Activated T-cell treated with anti-CD3 and anti-CD28 coated beads for 48 hours (primary cell): ENCODE results near the gene ATF1.

ENCODE experiments used
- DNase-seq: peaks from one replicate; pipeline ENCODE4 v3.0.0-alpha.2; 2020; ENCODE audit warnings: low read depth

The ATF1 gene

GRCh38 chr12:50763639-50764285 lies at the start of gene ATF1:
Gene ATF1 (plus strand): TSS chr12:50764101. CDS start chr12:50780146, 16,045 bp downstream.
- peak; percentile 91 for DNase-seq

DNA sequence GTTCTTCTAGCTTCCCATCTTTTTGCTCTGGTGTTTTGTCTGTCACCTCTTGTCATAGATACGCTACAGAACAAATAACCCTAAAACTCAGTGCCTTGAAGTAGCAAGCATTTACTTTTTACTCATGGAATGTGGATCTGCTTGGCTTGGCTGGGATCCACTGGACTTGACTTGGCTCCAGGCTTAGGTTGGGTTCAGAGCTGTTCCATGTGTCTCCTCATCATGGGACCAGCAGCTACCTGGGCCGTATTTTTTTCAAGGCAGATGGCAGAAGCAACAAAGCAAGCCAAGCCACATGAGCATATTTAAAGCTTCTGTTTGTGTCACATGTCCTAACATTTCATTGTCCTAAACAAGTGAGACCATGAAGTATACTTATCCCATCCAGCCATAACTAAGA lies 48.7 kb upstream of the ATF1 start:
- no peak for DNase-seq

- DNase-seq: no peak
These were observed 45.1 kb upstream of the ATF1 start for GRCh38 chr12:50718760-50719159.

GRCh38 chr12:50720085-50720484 lies 43.8 kb upstream of the ATF1 start:
- no peak for DNase-seq

GRCh38 chr12:50720501-50720900 lies 43.4 kb upstream of the ATF1 start:
- DNase-seq: no peak

- no peak for DNase-seq
These were observed 40.0 kb upstream of the ATF1 start for GRCh38 chr12:50723865-50724264.

GRCh38 chr12:50725011-50725942 lies 38.6 kb upstream of the ATF1 start:
- no peak for DNase-seq

DNA sequence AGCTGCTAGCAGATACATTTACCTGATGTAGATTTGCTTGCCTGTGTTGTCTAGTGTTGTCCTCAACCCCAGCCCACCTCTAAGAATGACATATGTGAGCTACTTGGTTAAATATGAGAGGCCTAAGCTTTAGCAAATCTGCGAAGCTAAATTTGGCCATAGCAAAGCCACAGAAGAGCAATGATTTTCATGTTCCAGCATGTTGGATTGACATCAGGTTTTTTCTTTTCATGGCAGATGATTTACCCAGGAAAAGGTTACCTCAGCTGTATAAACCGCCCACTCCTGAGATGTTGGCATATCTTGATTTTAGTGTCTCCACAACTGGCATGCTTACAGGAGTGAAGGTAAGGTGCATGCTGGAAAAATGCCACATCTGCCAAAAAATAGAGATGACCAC lies 36.4 kb upstream of the ATF1 start:
- no peak for DNase-seq

DNA sequence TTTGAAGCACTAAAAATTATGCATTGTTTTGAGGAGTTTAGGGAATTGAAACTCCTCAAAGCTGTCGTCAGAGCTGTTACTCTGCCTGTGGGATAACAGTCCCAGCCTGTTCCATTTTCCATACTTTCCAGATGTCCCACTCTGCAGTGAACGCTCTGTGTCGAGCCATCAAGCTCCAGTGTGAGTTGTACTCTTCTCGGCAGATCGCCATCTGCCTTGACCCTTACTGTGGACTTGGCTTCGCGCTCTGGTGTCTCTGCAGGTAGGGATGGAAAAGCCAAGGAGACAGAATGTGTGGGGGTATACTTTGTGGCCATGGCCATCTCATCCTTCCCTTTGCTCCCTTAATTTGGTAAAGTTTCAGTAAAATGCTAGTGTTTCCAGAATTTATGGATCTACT lies 35.5 kb upstream of the ATF1 start:
- DNase-seq: no peak

GRCh38 chr12:50728841-50729240 lies 35.1 kb upstream of the ATF1 start:
- no peak for DNase-seq

DNA sequence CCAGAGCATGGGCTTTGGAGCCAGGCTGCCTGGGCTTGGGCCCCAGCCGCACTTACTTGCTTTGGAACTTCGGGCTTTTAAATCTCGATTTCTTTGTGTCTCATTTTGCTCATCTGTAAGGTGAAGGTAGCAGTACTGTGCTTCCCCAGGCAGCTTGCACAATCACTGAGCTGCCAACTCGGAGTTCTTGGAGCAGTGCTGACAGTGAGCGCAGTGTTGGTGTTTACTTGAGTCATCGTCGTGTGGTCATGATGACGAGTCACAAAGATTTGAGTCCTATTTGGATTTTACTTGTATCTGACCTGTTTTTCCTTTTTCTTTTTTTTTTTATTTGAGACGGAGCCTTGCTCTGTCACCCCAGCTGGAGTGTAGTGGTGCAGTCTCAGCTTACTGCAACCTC lies 31.3 kb upstream of the ATF1 start:
- DNase-seq: no peak

DNA sequence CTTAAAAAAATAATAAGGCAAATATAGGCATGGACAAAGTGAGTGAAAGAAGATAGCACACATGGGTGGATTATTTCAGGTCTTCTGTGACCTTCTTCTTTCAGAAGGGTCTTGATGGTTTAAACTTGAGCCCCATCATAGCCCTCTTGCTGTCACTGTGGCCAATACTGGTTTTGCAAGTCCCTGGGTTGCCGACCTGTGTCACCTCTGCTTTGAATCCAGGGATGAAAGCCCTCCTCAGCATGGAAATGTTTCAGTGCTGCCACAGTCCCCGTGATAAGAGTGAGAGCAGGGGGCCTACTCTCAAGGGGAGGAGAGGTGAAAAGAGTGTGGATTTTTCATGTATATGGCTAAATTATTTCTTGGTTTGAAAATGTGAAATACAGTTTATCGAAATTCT lies 30.2 kb upstream of the ATF1 start:
- DNase-seq: no peak

DNA sequence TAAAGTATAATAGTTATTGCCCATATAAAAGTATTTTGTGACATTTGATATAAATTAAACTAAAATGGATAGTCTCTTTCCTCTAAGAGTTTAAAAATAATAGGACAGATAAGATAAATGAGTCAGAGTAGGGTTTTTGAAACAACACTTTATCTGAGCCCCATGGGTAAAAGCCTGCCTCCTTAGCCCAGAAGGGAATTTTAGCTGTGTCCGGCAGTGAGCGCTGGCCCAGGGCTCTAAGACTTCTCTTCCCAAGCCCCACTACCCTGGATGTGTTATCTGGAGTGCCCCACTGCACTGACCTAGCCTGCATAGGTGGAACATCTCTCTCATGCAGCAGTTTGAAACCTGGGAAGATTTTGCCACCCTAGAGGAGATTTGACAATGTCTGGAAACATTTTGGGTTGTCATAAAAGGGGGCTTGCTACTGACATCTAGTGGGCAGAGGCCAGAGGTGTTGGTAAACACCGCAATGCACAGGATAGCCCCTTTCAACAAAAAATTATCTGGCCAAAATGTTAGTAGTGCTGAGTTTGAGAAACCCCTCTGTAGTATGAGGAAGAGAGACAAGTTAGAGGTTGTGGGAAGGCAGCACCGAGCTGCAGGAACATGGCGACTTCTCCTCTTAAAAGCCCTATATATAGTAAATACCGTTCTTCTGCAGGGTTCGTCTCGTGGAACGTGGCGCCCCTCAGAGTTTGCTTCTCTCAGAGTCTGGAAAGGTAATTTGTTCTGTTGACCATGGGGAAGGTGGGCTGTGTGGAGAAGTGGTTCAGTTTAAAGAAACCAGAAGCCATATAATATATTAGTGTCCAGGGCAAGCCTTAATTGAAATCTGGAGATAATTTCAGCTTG lies 29.3 kb upstream of the ATF1 start:
- DNase-seq: no peak

- no peak for DNase-seq
These were observed 24.3 kb upstream of the ATF1 start for GRCh38 chr12:50739611-50740010.

GRCh38 chr12:50740307-50740706 lies 23.6 kb upstream of the ATF1 start:
- no peak for DNase-seq

DNA sequence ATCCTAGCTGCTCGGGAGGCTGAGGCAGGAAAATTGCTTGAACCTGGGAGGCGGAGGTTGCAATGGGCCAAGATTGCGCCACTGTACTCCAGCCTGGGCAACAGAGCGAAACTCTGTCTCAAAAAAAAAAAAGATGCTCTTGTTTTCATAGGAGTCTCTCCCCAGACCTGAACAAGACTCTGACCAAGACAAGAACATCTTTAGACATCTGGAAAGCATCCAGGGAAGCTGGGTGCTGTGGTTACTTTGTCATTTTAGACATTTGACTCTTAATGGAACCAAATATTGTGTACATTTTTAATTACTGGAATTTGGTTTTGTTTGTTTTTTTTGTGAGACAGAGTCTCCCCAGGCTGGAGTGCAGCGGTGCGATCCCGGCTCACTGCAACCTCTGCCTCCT lies 21.1 kb upstream of the ATF1 start:
- no peak for DNase-seq

DNA sequence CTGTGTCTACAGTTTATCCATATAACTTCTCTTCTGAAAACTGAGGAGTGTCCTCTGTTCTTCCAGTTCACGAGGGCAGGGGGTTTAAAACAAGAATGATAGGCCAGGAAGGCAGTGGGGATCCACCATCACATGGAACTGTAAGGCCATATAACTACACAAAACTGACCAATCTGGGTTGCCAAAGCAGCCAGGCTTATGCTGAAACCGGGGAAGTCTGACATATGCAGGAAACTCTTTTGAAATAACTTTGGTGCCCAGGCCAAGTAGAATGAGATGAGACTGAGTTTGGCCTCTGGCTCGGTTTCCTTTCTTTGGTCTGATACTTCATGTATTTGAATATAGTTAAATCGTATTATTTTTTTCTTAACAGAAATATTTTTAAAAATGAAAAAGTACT lies 18.0 kb upstream of the ATF1 start:
- no peak for DNase-seq

DNA sequence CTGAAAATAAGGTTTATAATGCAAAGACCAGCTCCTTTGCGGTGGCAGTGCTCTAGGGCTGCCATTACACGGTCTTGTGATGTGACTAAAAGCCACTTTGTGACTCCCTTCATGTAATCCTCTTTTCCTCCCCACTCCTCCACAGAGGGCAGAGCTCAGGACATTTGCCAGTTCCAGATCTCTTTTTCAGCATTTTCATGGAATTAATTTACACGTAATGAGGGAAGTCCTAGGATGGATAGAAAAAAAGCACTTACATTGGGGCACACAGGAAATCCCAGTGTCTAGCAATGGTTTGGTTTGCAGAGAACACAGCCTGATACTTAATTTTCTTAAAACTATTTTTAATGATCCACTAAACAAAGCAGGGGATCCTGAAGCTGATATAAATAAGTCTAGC lies 17.5 kb upstream of the ATF1 start:
- DNase-seq: no peak

DNA sequence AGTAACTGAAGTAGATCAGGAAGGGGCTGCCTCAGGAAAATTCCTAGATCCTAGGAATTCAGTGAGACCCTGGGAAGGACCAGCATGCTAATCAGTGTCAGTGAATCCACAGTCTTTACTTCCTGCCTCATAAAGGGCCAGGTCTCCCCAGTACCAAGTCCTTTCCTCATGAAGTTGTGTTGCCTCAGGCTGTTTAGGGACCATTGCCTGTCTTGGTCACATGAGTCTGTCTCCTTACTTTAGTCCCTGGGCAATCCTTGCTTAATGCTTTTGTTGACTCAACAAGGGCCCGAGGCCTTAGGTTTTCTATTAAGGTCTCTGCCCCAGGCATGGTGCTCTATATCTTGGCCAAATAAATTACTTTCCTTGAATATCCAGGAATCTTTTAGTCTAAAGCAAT lies 16.1 kb upstream of the ATF1 start:
- DNase-seq: no peak

DNA sequence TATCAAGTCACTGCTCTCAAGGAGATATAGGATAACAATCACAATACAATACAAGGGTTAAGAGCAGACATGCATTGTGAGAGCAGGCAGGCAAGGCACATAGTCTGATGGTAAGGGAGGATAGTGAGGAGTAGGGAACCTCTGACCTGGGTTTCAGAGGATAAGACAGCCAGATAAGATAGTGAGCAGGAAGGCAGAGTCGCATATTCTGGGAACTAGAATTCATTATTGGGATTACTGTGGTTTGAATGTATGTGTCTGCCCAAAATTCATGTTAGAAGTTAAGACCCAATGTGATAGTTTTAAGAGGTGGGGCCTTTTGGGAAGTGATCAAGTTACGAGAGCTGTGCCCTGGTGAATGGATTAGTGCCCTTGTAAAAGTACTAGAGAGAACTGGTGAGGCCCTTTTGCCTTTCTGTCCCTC lies 14.4 kb upstream of the ATF1 start:
- no peak for DNase-seq

DNA sequence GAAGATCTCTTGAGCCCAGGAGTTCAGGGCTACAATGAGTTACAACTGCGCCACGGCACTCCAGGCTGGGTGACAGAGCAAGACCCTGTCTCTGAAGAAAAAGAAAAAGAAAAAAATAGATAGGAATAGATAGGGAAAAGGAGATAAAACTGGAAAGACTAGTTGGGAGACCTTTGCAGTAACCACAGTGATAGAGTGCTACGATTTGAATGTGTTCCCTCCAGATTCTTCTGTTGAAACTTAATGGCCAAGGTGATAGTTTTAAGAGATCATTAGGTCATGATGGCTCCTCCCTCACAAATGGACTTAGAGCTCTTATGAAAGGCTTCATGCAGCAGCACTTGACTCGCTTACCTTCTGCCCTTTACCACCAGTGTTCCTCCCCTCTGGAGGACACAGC lies 13.5 kb upstream of the ATF1 start:
- no peak for DNase-seq

- no peak for DNase-seq
These were observed 11.8 kb upstream of the ATF1 start for GRCh38 chr12:50751948-50752721.
